Measurements from ENCODE around the gene LRRC4C.
"Not testable (repeated sequence)": the region's sequence is repeated elsewhere in the genome, so short reads cannot be mapped to it uniquely, and the experiment has no call there.

LRRC4C gene

DNA sequence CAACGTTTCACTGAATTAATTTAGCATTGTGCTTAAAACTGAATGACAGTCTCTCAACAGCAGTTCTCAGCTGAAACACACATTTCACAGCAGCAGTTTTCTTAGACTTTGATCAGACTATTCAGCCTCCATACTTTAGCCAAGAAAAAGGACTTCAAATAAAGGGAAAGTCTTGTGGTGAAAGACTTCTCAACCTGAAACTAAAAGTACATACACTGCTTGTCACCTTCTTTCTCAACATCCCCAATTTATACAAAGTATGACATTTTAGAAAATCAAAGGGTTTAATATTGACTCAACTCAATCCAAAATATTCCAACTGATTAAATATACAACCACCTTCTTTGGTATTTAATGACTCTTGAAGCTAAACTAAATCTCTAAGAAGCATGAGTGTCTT lies 419.0 kb downstream of the LRRC4C start:
- no peak for DNase-seq (ENCODE audit: low read depth in 2 of 2, low spot score in 1 of 2)

DNA sequence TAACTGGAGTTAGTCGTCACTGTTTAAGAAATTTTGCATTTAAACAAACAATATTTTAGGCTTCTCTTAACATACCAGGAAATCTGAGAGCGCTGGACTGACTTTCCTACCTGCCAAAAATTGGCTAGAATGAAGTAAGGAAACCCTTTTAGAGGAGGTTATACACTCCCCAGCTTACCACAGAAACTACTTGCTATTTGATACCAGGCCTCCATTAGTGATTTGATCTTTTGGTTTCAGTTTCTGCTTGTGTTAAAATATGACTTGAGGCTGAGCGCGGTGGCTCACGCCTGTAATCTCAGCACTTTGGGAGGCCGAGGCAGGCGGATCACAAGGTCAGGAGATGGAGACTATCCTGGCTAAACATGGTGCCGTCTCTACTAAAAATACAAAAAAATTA lies 419.9 kb downstream of the LRRC4C start:
- no peak for DNase-seq (ENCODE audit: low read depth in 2 of 2, low spot score in 1 of 2)

DNA sequence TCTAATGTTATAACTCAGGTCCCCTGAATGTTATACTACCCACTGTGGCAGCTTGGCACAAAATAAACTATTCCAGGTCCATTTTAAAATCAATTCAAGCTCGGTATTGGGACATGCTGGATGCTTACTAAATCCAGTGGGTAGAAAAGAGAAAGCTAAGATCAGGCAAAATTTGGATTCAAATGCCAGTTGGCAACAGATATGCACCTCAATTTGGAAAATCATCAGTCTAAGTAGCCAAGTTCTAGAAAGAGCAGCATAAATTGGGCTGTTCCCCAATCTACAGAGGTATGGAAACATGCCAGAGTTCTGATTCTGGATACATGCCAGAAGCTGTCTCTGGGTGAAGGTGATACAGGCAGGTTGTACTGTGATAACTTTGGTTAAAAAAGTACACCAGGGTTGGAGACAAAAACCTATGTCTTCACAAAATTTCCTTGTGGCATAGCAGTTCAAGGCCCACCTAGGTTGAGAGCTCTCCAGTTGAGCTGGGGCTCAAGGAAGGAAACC lies 427.8 kb downstream of the LRRC4C start:
- no peak for DNase-seq (ENCODE audit: low read depth in 2 of 2, low spot score in 1 of 2)

DNA sequence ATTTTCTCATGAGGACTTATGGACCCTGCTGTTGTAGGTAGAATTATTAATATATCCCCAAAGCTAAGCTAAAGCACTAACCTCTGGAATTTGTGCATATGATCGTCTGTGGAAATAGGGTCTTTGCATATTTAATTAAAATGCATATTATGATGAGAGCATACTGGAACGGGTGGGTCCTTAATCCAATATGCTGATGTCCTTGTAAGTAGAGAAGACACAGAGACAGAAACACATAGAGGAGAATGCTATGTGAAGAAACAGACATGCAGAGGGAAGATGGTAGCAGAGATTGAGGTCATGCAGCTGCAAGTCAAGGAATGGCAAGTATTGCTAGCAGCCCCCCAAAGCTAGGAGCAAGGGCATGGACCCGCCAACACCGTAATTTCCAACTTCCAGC lies 439.2 kb downstream of the LRRC4C start:
- no peak for DNase-seq (ENCODE audit: low read depth in 2 of 2, low spot score in 1 of 2)

DNA sequence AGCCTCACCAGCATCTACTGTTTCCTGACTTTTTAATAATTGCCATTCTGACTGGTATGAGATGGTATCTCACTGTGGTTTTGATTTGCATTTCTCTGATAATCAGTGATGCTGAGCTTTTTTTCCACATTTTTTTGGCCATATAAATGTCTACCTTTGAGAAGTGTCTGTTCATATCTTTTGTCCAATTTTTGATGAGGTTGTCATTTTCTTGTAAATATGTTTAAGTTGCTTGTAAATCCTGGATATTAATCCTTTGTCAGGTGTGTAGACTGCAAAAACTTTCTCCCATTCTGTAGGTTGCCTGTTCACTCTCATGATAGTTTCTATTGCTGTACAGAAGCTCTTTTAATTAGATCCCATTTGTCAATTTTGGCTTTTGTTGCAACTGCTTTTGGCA lies 439.8 kb downstream of the LRRC4C start:
- DNase-seq (ENCODE audit: low read depth in 2 of 2, low spot score in 1 of 2): not testable (repeated sequence)

DNA sequence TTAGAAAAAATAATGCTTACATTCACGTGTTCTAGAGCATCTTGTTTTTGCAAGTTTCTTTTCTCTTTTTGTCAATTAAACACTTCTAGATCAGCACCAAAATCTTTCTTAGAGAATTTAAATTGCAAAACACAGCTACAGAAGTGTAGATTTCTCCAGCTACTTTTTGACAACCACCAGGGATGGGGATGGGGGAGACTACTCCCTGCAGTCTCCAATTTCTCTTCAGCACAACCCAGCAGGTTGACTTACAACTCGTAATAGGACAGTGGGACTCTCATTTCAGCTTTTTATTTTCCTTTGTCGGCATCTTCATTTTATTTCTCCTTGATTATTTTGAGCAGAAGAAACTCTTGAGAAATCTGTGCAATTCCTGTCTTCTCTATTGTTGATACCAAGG lies 441.2 kb downstream of the LRRC4C start:
- DNase-seq (ENCODE audit: low read depth in 2 of 2, low spot score in 1 of 2): no peak

DNA sequence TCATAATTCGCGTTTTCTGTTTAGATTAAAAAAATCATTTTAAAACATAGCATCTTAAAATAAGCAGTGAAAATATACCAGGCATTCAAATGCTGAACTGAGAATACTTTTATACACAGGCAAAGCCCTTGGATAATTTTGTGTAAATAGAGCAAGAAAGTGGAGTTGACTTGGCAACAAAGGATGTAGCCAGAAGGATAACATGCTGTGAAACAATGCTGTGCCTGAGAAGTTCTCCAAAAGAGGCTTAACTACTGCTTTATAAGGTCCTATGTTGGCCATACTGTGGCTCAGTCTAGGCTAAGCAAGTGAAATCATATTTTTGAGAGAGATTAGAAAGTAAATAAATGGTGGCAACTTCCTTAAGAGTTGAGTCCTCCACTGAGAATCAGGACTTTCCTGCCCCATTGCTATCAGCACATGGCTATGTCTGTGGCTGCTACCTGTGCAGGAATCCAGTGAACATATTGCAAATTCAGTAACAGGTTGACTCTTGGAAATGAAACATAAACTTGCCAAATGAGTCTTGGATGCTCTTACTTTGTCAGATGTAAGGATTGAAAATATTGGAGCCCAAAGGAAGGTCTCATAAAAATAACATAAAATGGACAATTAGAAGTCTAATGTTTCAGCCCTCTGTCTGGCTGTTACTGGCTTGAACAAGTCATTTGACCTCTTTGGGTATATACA lies 448.9 kb downstream of the LRRC4C start:
- no peak for DNase-seq (ENCODE audit: low read depth in 2 of 2, low spot score in 1 of 2)

DNA sequence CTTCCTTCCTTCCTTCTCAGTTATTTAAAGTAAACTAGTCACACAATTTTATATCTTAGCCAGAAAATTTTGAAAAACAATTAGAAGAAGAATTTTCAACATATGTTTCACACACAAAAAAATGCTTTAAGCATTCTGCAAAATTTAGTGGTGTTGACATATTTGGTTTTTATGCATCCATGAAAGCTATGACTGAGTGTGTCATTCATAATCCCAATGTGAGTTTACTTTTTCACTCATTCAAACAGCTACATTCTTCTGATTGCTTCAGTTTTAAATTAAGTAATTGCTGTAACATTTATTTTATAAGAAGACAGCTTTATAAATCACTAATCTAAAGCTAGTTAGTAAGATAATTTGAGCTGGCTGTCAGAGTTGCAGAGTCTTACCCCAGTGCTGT lies 453.5 kb downstream of the LRRC4C start:
- DNase-seq (ENCODE audit: low read depth in 2 of 2, low spot score in 1 of 2): no peak

DNA sequence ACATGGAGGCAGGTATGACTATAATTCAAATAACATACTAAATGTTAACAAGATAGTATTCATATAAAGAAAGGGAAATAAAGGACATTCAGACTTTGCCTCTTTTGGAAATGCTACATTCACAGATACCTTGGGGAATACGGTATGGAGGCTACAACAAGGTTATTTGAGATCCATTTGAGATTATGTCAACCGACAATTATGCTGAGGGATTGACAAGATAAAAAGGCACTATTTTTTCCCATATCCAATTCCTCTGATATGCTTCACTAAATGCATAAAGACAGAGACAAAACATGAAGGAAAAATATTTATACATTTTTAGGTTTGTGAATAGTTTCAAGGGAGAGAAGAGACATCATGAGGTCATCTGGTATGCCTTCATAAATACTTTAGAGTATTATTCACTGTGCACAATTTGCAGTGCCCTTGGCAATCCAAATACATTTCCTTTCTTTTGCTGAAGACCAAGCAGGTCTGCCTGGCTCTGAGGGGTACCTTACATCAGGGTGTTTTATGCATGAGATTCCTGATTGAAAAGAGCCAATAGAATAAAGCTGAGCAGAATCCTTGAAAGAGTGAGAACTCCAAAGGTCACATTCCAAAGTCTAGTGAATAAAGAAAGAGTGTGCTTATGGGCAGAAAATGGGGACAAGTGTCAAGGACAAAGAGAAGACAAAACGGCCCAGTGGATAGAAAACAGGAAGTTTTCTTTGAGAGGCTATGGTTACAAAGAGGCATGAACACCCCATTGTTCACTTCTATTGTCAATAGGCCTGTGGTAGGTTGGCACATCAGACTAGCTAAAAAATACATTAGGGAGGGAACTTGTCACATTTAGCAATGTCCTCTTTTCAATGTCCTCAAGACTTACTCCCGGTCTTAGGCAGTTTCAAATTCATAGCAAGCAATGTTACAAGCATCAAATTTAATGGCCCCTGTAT lies 455.8 kb downstream of the LRRC4C start:
- DNase-seq (ENCODE audit: low read depth in 2 of 2, low spot score in 1 of 2): no peak

DNA sequence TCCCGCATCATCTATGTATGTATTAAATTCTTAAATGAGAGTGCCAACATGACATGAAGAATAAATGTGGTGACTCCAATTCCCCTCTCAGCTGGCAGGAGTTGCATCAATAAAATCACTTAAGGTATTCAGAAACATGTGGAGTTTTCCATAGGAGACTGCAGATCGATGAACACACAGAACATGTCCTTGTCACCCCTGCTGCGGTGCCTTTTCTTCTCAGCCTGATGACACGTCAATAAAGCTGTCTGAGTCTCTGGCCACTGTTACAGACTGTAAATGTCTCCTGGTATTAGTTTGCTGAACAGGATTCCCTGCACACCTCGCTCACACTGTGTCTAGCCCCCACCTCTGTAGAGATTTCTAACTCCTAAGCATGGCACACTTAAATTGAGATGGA lies 460.5 kb downstream of the LRRC4C start:
- DNase-seq (ENCODE audit: low read depth in 2 of 2, low spot score in 1 of 2): no peak

DNA sequence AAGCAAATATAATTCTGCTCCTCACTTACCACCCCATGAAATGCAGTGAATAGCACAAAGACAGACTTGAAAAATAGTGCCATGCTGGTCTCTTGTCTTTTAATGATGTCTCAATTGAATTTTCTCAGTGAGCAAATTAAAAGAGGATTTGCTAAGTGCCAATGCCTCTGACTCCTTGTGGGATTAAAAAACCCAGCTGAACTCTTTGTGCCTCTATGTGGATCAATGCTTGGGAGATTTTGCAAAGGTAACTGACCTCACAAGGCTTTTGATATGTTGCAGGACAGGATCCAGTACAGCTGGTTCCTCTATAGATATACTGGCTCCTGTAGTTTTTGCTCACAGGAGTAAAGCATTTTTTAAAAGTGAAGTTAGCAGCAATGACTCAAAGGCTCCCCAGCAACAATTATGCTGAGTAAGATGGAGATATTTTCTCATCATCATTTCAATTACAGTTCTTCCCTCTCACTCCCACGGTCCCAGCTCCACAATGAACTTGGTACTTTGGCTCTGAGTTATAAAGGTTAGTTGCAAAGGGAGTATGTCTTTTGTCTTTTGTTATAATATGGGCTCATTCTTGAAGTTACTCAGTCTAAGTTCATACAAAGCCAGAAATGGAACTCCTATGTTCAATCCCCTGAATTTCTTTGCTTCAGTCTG lies 471.5 kb downstream of the LRRC4C start:
- no peak for DNase-seq (ENCODE audit: low read depth in 2 of 2, low spot score in 1 of 2)

DNA sequence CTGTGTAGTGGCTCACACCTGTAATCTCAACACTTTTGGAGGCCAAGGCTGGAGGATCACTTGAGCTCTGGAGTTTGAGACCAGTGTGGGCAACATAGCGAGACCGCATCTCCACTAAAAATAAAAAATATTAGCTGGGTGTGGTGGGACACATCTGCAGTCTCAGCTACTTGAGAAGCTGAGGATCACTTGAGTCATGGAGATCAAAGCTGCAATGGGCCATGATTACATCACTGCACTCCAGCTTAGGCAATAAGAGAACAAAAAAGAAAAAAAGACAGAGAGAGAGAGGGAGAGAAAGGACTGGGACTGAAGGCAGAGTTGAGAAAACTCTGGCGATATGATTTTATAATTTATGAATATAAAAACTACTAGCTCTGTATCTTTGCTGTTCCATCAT lies 473.1 kb downstream of the LRRC4C start:
- no peak for DNase-seq (ENCODE audit: low read depth in 2 of 2, low spot score in 1 of 2)

DNA sequence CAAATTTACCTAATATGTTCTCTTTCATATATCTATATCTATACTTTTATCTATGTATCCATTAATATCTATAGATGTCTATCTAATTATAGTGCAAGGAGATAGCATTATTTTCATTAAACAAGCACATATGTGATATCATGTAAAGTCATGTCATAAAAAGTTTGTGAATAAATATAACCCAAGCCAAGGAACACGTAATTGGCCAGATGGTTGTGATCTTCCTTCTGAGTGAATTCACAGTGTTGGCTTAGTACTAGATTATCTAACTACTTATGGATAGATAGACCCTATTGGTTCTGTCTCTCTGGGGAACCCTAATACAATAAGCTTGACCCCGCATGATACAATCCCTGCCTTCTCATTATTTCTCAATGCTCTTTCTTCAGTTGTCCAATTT lies 484.4 kb downstream of the LRRC4C start:
- no peak for DNase-seq (ENCODE audit: low read depth in 2 of 2, low spot score in 1 of 2)

DNA sequence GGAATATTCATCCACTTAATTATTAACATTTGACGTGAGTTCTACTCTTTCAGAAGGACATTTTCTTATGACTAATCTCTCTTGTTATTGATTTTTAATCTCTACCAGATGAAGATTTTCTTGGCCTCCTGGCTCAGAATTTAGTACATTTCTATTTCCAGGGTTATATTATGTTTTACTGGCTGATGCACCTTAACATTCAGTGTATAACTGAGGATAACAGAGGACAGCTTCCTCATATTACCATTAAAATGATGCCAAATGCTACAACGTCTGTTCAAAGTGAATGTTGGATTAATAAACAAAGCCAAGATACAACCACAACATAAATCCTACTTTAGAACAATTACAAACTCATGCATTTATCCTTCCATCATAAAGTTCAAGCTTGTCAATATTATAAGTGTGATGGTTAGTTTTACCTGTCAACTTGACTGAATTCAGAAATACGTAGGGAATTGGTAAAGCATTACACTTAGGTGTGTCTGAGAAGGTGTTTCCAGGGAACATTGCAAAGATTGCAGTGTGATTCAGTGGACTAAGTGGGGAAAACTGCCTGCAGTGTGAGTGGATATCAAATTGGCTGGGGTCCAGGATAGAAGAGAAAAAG lies 485.2 kb downstream of the LRRC4C start:
- no peak for DNase-seq (ENCODE audit: low read depth in 2 of 2, low spot score in 1 of 2)

DNA sequence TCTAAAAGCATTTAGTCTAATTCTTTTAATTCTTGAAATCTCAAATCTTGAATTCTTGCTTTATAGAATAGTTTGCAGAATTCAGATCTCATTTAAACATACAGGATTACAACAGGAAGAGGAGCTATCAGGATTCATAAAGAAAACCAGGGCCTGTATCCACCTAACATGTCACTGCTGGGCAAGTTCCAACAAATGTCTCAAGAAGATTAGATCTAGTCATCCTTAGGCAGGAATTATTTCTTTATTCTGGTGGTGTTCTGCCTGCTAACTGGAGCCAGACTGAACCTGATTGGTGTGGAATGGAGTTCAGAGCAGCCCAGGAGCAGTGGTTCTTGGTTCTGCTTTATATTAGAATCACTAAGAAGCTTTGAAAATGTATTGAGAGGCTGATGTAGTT lies 500.7 kb downstream of the LRRC4C start:
- no peak for DNase-seq (ENCODE audit: low read depth in 2 of 2, low spot score in 1 of 2)

DNA sequence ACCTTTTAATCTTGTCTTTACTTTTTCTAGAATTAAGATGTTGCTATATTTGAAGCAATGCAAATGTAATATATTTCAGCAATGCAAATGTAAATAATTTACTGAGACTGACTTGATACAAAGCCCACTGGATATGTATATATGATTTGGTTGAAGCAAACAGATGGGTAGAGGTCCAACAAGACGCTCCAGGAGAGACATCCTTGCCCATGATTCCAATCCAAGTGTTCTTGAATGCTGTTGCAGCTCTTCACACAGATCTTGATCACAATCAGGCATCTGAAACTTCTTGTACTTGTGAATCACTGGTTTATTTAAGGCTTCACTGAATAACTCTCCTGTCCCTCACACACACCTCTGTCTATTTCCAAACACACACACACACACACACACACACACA lies 507.0 kb downstream of the LRRC4C start:
- DNase-seq (ENCODE audit: low read depth in 2 of 2, low spot score in 1 of 2): no peak

DNA sequence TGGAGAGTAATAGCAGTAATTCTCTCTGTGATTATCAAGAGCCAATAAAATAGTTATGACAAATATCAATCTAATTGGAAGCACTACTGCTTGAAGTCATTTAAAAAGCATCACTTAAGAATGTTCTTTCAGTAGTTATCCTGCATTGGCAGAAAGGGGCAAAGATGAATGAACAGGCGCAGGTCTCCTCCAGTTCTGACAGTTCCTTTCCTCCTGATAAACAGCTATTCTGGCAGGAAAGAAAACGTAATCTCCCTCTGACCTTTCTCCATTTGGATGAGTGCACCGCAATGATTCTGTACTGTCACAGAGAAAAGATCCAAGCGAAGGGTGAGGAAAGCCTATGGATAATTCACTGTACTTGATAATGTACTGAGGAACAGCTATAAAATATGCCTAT lies 521.5 kb downstream of the LRRC4C start:
- DNase-seq (ENCODE audit: low read depth in 2 of 2, low spot score in 1 of 2): no peak

DNA sequence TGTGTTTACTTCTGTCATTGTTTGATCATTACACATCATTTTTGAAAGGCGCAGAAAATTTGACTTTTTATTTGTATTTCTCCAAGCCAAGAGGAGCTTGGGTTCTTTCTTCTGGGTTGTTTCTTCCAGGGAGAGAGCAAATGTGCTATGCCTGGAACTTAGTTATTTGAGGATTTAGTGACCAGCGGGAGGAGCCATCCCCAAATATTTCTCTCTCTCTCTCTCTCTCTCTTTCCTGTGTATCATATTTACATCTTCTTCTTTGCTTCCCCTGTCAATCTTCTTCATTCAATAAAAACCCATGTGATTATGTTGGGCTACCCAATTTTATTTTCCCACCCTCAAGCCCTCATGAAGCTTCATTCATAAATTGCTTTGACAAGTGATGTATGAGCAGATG lies 534.5 kb downstream of the LRRC4C start:
- DNase-seq (ENCODE audit: low read depth in 2 of 2, low spot score in 1 of 2): no peak

DNA sequence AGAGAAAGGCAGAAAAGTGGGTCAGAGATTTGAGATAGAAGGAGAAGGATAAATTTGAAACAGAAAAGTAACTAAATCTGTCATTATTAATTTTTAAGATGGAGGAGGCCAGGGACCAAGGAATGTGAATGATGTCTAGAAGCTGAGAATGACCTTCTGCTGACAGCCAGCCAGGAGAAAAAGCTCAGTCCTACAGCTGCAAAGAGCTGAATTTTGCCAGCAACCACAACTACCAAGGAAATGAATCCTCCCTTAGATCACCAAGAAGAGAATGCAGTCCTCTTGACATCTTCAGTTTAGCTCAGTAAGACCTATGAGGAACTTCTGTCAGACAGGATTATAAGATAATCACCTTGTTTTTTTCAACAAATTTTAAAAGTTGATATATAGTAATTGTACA lies 538.2 kb downstream of the LRRC4C start:
- no peak for DNase-seq (ENCODE audit: low read depth in 2 of 2, low spot score in 1 of 2)

DNA sequence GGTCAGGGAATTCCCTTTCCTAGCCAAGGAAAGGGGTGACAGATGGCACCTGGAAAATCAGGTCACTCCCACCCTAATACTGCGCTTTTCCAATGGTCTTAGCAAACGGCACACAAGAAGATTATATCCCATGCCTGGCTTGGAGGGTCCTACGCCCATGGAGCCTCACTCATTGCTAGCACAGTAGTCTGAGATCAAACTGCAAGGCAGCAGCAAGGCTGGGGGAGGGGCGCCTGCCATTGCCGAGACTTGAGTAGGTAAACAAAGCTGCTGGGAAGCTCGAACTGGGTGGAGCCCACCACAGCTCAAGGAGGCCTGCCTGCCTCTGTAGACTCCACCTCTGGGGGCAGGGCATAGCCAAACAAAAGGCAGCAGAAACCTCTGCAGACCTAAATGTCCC lies 548.7 kb downstream of the LRRC4C start:
- not testable (repeated sequence) for DNase-seq (ENCODE audit: low read depth in 2 of 2, low spot score in 1 of 2)

DNA sequence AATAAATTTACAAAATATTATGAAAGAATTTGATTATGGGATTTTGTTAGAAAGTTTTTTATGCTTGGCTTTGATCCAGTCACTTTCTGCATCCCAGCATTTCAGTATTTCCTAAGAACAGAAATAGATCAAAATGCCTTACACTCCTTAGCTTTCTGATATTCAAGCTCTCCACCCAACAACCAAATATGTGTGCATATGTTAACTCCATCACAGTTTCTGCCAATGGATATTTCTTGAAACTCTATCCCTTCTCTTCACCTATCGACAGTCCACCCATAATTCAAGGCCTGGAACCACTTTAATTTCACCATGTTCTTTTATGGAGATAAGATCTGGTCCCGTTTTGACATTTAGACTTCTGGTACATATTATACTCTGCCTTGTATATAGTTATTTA lies 565.0 kb downstream of the LRRC4C start:
- DNase-seq (ENCODE audit: low read depth in 2 of 2, low spot score in 1 of 2): no peak

Data from stimulated activated CD8-positive, alpha-beta memory T cell treated with anti-CD3 and anti-CD28 coated beads, Interleukin-4, amount 100 ng/mL, for 1 hour (primary cell).